ENCODE measurements around the gene NFKBIB.

Gene NFKBIB

GRCh38 chr19:38928391-38929001, 28.7 kb downstream of the NFKBIB start:
- TF ChIP-seq POLR2AphosphoS5 (IDR thresholded peaks at IDR 0.05; ENCODE audit: low read depth, low read length) = no peak
- no peak for TF ChIP-seq FOXP2 (optimal IDR thresholded peaks at IDR 0.05; ENCODE audit: borderline replicate concordance, extremely low read depth, extremely low read length, insufficient read depth)
- TF ChIP-seq, protein P1, sequence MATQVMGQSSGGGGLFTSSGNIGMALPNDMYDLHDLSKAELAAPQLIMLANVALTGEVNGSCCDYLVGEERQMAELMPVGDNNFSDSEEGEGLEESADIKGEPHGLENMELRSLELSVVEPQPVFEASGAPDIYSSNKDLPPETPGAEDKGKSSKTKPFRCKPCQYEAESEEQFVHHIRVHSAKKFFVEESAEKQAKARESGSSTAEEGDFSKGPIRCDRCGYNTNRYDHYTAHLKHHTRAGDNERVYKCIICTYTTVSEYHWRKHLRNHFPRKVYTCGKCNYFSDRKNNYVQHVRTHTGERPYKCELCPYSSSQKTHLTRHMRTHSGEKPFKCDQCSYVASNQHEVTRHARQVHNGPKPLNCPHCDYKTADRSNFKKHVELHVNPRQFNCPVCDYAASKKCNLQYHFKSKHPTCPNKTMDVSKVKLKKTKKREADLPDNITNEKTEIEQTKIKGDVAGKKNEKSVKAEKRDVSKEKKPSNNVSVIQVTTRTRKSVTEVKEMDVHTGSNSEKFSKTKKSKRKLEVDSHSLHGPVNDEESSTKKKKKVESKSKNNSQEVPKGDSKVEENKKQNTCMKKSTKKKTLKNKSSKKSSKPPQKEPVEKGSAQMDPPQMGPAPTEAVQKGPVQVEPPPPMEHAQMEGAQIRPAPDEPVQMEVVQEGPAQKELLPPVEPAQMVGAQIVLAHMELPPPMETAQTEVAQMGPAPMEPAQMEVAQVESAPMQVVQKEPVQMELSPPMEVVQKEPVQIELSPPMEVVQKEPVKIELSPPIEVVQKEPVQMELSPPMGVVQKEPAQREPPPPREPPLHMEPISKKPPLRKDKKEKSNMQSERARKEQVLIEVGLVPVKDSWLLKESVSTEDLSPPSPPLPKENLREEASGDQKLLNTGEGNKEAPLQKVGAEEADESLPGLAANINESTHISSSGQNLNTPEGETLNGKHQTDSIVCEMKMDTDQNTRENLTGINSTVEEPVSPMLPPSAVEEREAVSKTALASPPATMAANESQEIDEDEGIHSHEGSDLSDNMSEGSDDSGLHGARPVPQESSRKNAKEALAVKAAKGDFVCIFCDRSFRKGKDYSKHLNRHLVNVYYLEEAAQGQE (IDR thresholded peaks at IDR 0.05; ENCODE audit: insufficient read depth in 1 of 2, low read depth in 2 of 2, low read length in 2 of 2) = no peak
- no peak for TF ChIP-seq TAF1 (IDR thresholded peaks at IDR 0.05; ENCODE audit: borderline replicate concordance, insufficient read depth, low read length)
- no peak for TF ChIP-seq SIN3A (IDR thresholded peaks at IDR 0.05; ENCODE audit: borderline replicate concordance, insufficient read depth, low read length)

DNA sequence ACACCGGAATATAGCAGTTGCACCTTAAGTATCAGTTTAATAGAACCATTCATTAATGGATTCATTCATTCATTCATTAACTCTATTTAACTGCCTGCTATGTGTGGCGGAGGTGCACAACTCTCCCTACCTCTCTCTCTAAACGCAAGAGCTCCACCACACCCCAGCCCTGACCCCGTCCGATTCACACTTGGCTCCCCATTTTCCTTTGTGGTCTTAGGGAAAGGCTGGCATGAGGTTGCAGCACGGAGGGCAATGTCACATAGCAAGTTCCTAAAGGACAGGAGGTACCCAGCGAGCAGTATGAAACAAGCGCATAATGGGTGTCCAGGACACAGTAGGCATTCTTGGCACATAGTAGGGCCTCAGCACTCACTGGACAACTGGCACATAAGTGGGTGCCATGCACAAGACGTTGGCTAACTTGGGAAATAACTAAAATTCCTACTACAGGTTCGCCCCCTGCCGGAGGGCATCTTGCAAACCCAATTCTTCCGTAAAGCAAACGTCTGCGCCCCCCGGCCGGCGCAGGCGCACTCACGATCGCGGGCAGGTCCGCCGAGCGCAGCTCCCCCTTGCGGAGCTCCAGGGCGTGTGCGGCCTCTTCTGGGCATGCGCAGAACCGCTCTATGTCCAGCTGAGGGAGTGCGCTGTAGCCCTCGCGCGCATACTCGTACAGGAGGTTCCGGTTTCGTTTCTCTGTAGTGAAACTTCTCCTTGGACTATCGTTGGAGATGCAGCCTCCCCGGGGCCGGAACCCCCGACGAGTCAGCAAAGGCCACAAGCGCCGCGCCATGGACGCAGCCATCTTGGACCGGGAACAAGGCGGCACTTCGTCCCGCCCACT, 30.4 kb downstream of the NFKBIB start, which contains the start of gene SARS2:
Gene SARS2, minus strand, starts transcription at position 835 of the 847 bp plus-strand sequence. Its CDS starts 27 bp downstream, at position 808.
- TF ChIP-seq POLR2AphosphoS5 (IDR thresholded peaks at IDR 0.05; ENCODE audit: low read depth, low read length) = peak; percentile 90; the same call in 1 of the 2 replicates
- peak; percentile 82; the same call in 1 of the 2 replicates for TF ChIP-seq TAF1 (IDR thresholded peaks at IDR 0.05; ENCODE audit: borderline replicate concordance, insufficient read depth, low read length)
- no peak for TF ChIP-seq SIN3A (IDR thresholded peaks at IDR 0.05; ENCODE audit: borderline replicate concordance, insufficient read depth, low read length)

DNA sequence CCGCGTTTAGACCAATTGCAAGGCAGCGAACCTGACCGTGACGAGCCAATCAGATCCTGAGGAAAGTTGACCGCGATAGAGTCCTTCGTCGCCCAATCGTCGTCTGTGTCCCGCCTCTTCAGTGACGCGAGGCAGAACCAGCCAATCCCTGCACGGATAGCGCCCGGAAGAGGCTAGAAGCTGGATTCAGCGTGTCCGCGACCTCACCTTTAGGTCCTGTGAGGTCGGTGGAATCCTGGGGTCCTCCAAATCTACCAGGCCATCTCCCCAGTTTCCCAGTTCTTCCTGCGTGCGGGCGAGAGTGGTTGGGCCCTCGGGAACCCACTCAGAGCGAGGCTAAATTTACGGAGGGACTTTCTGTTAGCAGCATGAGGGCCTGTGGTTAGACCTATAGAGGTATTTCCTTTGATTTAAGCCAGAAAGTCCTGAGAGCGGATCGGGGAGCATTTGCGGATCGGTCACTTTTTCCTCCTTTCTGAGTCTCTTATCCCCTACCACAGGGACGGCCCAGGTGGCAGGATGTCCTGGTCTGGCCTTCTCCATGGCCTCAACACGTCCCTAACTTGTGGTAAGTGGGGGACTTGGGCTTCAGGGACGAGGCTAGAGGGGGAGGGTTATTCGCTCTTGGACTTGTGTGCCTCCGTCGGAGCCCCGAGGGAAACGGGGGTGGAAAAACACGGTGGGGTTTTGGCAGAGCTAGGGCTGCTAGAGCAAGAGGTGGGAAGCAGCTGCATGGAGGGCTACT, 31.2 kb downstream of the NFKBIB start, which contains the start of gene MRPS12:
Gene MRPS12, plus strand, starts transcription at position 169 of the 745 bp plus-strand sequence. Its CDS starts 351 bp downstream, at position 520.
- TF ChIP-seq, protein P1 (IDR thresholded peaks at IDR 0.05; ENCODE audit: insufficient read depth in 1 of 2, low read depth in 2 of 2, low read length in 2 of 2) = no peak
- TF ChIP-seq SIN3A (IDR thresholded peaks at IDR 0.05; ENCODE audit: borderline replicate concordance, insufficient read depth, low read length) (no peak), FOXP2 (optimal IDR thresholded peaks at IDR 0.05; ENCODE audit: borderline replicate concordance, extremely low read depth, extremely low read length, insufficient read depth) (no peak), POLR2AphosphoS5 (IDR thresholded peaks at IDR 0.05; ENCODE audit: low read depth, low read length) (peak; percentile 96), TAF1 (IDR thresholded peaks at IDR 0.05; ENCODE audit: borderline replicate concordance, insufficient read depth, low read length) (peak; percentile 25; the same call in 1 of the 2 replicates)

DNA sequence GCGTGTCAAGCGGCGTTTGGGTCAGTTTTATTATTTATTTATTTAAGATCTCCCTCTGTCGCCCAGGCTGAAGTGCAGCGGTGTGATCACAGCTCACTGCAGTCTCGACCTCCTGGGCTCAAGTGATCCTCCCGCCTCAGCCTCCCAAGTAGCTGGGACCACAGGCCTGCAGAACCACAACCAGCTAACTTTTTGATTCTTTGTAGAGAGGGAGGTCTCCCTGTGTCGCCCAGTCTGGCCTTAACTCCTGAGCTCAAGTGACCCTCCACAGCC, 31.7 kb downstream of the NFKBIB start:
- TF ChIP-seq SIN3A (IDR thresholded peaks at IDR 0.05; ENCODE audit: borderline replicate concordance, insufficient read depth, low read length) (no peak), POLR2AphosphoS5 (IDR thresholded peaks at IDR 0.05; ENCODE audit: low read depth, low read length) (no peak), FOXP2 (optimal IDR thresholded peaks at IDR 0.05; ENCODE audit: borderline replicate concordance, extremely low read depth, extremely low read length, insufficient read depth) (no peak), TAF1 (IDR thresholded peaks at IDR 0.05; ENCODE audit: borderline replicate concordance, insufficient read depth, low read length) (no peak)
- TF ChIP-seq, protein P1 (IDR thresholded peaks at IDR 0.05; ENCODE audit: insufficient read depth in 1 of 2, low read depth in 2 of 2, low read length in 2 of 2) = no peak
